ENCODE measurements around the gene ZNF248. TPM values are rescaled to one million over a fixed set of nuclear protein-coding genes. Genes with fewer than 3 reads are reported as not detected.

The ZNF248 gene
- total and polyA plus RNA-seq, 9 of the 15 experiments (the other 6 are each of a cell fraction or from before 2014, with no cell fraction given), result 4.5 to 16.5 (median 10.2) TPM

DNA sequence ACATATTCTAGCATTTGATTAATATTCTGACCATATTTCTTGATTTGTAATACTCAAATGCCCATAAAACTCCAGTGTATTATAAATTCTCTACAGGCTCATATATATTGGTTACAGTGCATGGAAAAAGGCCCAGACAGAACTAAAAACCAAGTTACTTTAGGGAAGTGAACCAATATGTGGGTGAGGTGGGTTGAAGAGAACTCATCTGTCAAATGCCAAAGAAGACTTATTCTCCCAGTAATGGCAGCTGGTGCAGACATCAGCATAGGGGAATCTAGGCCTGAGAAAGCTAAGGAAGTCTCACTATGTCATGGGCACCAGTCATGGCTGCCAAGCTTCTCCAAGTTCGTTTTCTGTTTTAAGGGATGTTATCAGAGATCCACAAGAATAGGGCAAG lies 30.6 kb downstream of the ZNF248 start:
- TF ChIP-seq, protein P1, sequence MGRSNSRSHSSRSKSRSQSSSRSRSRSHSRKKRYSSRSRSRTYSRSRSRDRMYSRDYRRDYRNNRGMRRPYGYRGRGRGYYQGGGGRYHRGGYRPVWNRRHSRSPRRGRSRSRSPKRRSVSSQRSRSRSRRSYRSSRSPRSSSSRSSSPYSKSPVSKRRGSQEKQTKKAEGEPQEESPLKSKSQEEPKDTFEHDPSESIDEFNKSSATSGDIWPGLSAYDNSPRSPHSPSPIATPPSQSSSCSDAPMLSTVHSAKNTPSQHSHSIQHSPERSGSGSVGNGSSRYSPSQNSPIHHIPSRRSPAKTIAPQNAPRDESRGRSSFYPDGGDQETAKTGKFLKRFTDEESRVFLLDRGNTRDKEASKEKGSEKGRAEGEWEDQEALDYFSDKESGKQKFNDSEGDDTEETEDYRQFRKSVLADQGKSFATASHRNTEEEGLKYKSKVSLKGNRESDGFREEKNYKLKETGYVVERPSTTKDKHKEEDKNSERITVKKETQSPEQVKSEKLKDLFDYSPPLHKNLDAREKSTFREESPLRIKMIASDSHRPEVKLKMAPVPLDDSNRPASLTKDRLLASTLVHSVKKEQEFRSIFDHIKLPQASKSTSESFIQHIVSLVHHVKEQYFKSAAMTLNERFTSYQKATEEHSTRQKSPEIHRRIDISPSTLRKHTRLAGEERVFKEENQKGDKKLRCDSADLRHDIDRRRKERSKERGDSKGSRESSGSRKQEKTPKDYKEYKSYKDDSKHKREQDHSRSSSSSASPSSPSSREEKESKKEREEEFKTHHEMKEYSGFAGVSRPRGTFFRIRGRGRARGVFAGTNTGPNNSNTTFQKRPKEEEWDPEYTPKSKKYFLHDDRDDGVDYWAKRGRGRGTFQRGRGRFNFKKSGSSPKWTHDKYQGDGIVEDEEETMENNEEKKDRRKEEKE (IDR thresholded peaks at IDR 0.05; ENCODE audit: borderline replicate concordance in 1 of 2, control insufficient read depth in 1 of 2, low read depth in 2 of 2, low read length in 1 of 2), result no peak
- TF ChIP-seq NCOA4 (IDR thresholded peaks at IDR 0.05; ENCODE audit: partially characterized antibody) (no peak), PRMT5 (CRISPR knock-in tag; IDR thresholded peaks at IDR 0.05) (no peak), POLR3A (IDR thresholded peaks at IDR 0.05; ENCODE audit: borderline replicate concordance, extremely low read depth, insufficient read depth, insufficient read length) (no peak), TEAD1 (CRISPR knock-in tag; IDR thresholded peaks at IDR 0.05) (no peak)
- TF ChIP-seq, protein P2, sequence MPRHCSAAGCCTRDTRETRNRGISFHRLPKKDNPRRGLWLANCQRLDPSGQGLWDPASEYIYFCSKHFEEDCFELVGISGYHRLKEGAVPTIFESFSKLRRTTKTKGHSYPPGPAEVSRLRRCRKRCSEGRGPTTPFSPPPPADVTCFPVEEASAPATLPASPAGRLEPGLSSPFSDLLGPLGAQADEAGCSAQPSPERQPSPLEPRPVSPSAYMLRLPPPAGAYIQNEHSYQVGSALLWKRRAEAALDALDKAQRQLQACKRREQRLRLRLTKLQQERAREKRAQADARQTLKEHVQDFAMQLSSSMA (CRISPR knock-in tag; IDR thresholded peaks at IDR 0.05), result no peak
- no peak for DNase-seq (ENCODE audit: extremely low read depth in 1 of 4, low spot score in 3 of 4)
- peaks cover 4% of the 10 kb centered on the region for H3K9me3 ChIP-seq (replicated peaks; ENCODE audit: control insufficient read depth, insufficient read depth, low read depth, low read length)
- POLR2A ChIA-PET, result interaction anchor here (1.3 kb wide), 1 partner anchor 9 kb away, joined by 4 read pairs; no protein-coding TSS in a partner anchor
- H3K79me2 ChIP-seq (ENCODE audit: control insufficient read depth, insufficient read depth, low read length), result no peaks in the 10 kb centered on the region
- intact Hi-C loops (cut with micrococcal nuclease) (no loop called here), in situ Hi-C loops (cut with MboI) (no loop called here)
- no peaks in the 10 kb centered on the region for H3K27me3 ChIP-seq (ENCODE audit: control insufficient read depth in 2 of 2, insufficient read depth in 2 of 2, low read length in 2 of 2)
- peaks cover 5% of the 10 kb centered on the region; the same call in 2 of the 3 replicates for H3K36me3 ChIP-seq (ENCODE audit: control insufficient read depth, insufficient read depth, low read length)
- no peak overlapping the region for H3K27ac ChIP-seq (ENCODE audit: extremely low read depth, low read depth, low read length)
- no peak overlapping the region for H3K4me2 ChIP-seq (ENCODE audit: insufficient read depth, low read length)
- BruUV-seq (replicated peaks), result no TSS peak
- CTCF ChIA-PET (ENCODE audit: low intra/inter-chr PET ratio), result no interaction called here
- 0% methylated on average over 1 of the region's 1 CpG for WGBS (ENCODE audit: insufficient coverage, low coverage, missing lambda C conversion rate)
- no peak for FAIRE-seq
- no peaks in the 10 kb centered on the region for H4K20me1 ChIP-seq (replicated peaks; ENCODE audit: control insufficient read depth, insufficient read depth, low read length)
- H3K9ac ChIP-seq (ENCODE audit: insufficient read depth in 1 of 2, low read depth in 2 of 2, low read length in 2 of 2), result no peak overlapping the region
- no peak for ATAC-seq
- no peak overlapping the region for H3K4me3 ChIP-seq
- no peaks in the 10 kb centered on the region for H3K4me1 ChIP-seq (replicated peaks in 1 of 2; ENCODE audit: control insufficient read depth in 2 of 2, insufficient read depth in 2 of 2, low read length in 2 of 2)
- no peaks in the 10 kb centered on the region for H3K9me1 ChIP-seq (ENCODE audit: control insufficient read depth, insufficient read depth, low read length)
- H2AFZ ChIP-seq (ENCODE audit: low read depth, low read length), result no peak overlapping the region
